Sigmoid colon (tissue), 4 donors: ENCODE measurements around the gene HTT.

ENCODE experiments used
- EP300 ChIP-seq, 4 donors: sonication (generic); formaldehyde crosslinking; IDR thresholded peaks; one replicate each; pipeline ENCODE4 v1.6.1; 2017; ENCODE audit warnings: antibody characterized with exemption in 4 of 4
- POLR2A ChIP-seq, 2 donors: fragments of 450-650 bp; IDR thresholded peaks; one replicate each; pipeline ENCODE4 v1.6.1; 2016; ENCODE audit warnings: antibody characterized with exemption in 2 of 2, mild to moderate bottlenecking in 2 of 2, moderate library complexity in 2 of 2
- TF ChIP-seq, protein P1 (sequence below), 4 experiments: fragments of 450-650 bp in 3 of 4; fragments of 200-600 bp in 1 of 4; IDR thresholded peaks; one replicate each; pipeline ENCODE4 v1.5.1; 2016 to 2019; ENCODE audit warnings: antibody characterized with exemption in 4 of 4, mild to moderate bottlenecking in 3 of 4, moderate library complexity in 2 of 4

GRCh38 chr4:3121596-3121995, 47.1 kb downstream of the HTT start:
- TF ChIP-seq POLR2A (IDR thresholded peaks at IDR 0.05): no peak
- no peak for TF ChIP-seq EP300 (IDR thresholded peaks at IDR 0.05)
- TF ChIP-seq, protein P1, sequence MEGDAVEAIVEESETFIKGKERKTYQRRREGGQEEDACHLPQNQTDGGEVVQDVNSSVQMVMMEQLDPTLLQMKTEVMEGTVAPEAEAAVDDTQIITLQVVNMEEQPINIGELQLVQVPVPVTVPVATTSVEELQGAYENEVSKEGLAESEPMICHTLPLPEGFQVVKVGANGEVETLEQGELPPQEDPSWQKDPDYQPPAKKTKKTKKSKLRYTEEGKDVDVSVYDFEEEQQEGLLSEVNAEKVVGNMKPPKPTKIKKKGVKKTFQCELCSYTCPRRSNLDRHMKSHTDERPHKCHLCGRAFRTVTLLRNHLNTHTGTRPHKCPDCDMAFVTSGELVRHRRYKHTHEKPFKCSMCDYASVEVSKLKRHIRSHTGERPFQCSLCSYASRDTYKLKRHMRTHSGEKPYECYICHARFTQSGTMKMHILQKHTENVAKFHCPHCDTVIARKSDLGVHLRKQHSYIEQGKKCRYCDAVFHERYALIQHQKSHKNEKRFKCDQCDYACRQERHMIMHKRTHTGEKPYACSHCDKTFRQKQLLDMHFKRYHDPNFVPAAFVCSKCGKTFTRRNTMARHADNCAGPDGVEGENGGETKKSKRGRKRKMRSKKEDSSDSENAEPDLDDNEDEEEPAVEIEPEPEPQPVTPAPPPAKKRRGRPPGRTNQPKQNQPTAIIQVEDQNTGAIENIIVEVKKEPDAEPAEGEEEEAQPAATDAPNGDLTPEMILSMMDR (IDR thresholded peaks at IDR 0.05): no peak
